Measurements from ENCODE around the gene SCN2A. TPM values are rescaled to one million over a fixed set of nuclear protein-coding genes. Genes with fewer than 3 reads are reported as not detected.

Gene SCN2A
- total RNA-seq, 1 experiment from 2014 or later, result 0.24 TPM

- Histone ChIP-seq H4K20me1 (ENCODE audit: control insufficient read depth, insufficient read depth, insufficient read length) (no peaks in the 10 kb centered on the region), H2BK20ac (ENCODE audit: low read depth, low read length, poor library complexity, severe bottlenecking) (no peak overlapping the region), H2BK5ac (ENCODE audit: insufficient read length, low read length) (no peak overlapping the region), H2AFZ (ENCODE audit: low read length) (no peak overlapping the region), H3K79me2 (ENCODE audit: insufficient read depth, low read length) (no peaks in the 10 kb centered on the region), H4K91ac (ENCODE audit: insufficient read length, low read depth, low read length) (no peak overlapping the region), H2BK15ac (ENCODE audit: low read depth, low read length) (no peak overlapping the region), H2BK12ac (ENCODE audit: insufficient read length, low read depth, low read length) (no peak overlapping the region), H3K9me3 (ENCODE audit: control insufficient read depth, low read depth, low read length) (no peaks in the 10 kb centered on the region), H4K8ac (replicated peaks; ENCODE audit: insufficient read length, low read depth, low read length) (no peak overlapping the region), H3K4me1 (ENCODE audit: insufficient read depth, low read length) (no peaks in the 10 kb centered on the region; the same call in 1 of the 2 replicates), H3K4ac (ENCODE audit: low read depth, low read length) (no peak overlapping the region), H3K27ac (ENCODE audit: insufficient read length, low read depth, low read length) (no peak overlapping the region), H3K23me2 (ENCODE audit: insufficient read length, low read depth, low read length, poor library complexity, severe bottlenecking) (no peaks in the 10 kb centered on the region), H3K79me1 (ENCODE audit: insufficient read depth, low read depth, low read length, poor library complexity, severe bottlenecking) (no peaks in the 10 kb centered on the region), H2AK5ac (ENCODE audit: insufficient read length, low read length) (no peak overlapping the region), H4K5ac (ENCODE audit: insufficient read length, low read depth, low read length) (no peak overlapping the region), H3T11ph (ENCODE audit: low read length) (no peak overlapping the region), H3K18ac (ENCODE audit: insufficient read length, low read depth, low read length) (no peak overlapping the region), H3K56ac (ENCODE audit: insufficient read length, low read depth, low read length) (no peak overlapping the region), H3K9ac (ENCODE audit: extremely low read depth, insufficient read length, low read length) (no peak overlapping the region), H3K23ac (ENCODE audit: insufficient read length, low read depth, low read length) (no peak overlapping the region), H3K14ac (ENCODE audit: insufficient read depth, low read length) (no peak overlapping the region), H3K4me2 (ENCODE audit: insufficient read depth, insufficient read length, low read length) (no peak overlapping the region), H2BK120ac (ENCODE audit: low read depth, low read length, poor library complexity, severe bottlenecking) (no peak overlapping the region), H3K27me3 (ENCODE audit: insufficient read depth, low read length) (no peaks in the 10 kb centered on the region)
- no peaks in the 10 kb centered on the region for H3K36me3 Mint-ChIP-seq (ENCODE audit: insufficient read depth in 1 of 3, low read depth in 3 of 3)
- TF ChIP-seq, protein P1, sequence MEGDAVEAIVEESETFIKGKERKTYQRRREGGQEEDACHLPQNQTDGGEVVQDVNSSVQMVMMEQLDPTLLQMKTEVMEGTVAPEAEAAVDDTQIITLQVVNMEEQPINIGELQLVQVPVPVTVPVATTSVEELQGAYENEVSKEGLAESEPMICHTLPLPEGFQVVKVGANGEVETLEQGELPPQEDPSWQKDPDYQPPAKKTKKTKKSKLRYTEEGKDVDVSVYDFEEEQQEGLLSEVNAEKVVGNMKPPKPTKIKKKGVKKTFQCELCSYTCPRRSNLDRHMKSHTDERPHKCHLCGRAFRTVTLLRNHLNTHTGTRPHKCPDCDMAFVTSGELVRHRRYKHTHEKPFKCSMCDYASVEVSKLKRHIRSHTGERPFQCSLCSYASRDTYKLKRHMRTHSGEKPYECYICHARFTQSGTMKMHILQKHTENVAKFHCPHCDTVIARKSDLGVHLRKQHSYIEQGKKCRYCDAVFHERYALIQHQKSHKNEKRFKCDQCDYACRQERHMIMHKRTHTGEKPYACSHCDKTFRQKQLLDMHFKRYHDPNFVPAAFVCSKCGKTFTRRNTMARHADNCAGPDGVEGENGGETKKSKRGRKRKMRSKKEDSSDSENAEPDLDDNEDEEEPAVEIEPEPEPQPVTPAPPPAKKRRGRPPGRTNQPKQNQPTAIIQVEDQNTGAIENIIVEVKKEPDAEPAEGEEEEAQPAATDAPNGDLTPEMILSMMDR (conservative IDR thresholded peaks at IDR 0.05), result no peak
- no peak for DNase-seq
- peaks cover 4 to 10% of the 10 kb centered on the region in 2 experiments; a peak in 1 of 4 replicates for H3K4me1 Mint-ChIP-seq
- no peaks in the 10 kb centered on the region for H3K27me3 Mint-ChIP-seq (ENCODE audit: low read depth)
- no CpG with 5 or more reads among the region's 2 CpGs for WGBS (ENCODE audit: extremely low coverage, insufficient read length, low lambda C conversion rate)
- no peaks in the 10 kb centered on the region for H3K9me3 Mint-ChIP-seq
- H3K4me3 Mint-ChIP-seq, result no peak overlapping the region
- H3K27ac Mint-ChIP-seq, result no peak overlapping the region
Observed at GRCh38 chr2:165192729-165193128, 46.5 kb upstream of the SCN2A start.

All from H9 (cell line).